Liver (tissue), 9 donors: ENCODE results near the gene SNCB. TPM values are rescaled to one million over a fixed set of nuclear protein-coding genes. Genes with fewer than 3 reads are reported as not detected.

Experiments used
- DNase-seq: peaks from one replicate; pipeline ENCODE4 v3.0.0-alpha.2; 2017; ENCODE audit warnings: low spot score
- H3K27ac ChIP-seq, 2 donors: one replicate each; pipeline ENCODE4 v1.7.0; 2013; ENCODE audit warnings: inconsistent platforms in 2 of 2, low read length in 2 of 2, control low read depth in 1 of 2, low read depth in 1 of 2, mild to moderate bottlenecking in 1 of 2
- H3K27me3 ChIP-seq, 4 donors: one replicate each; pipeline versions ENCODE4 v1.6.1 to v1.7.0; 2013; ENCODE audit warnings: low read length in 3 of 4, inconsistent platforms in 1 of 4, mild to moderate bottlenecking in 1 of 4, moderate library complexity in 1 of 4; ENCODE audit not compliant: control insufficient read depth in 4 of 4, insufficient read depth in 4 of 4
- H3K36me3 ChIP-seq, 4 donors: one replicate each; pipeline versions ENCODE4 v1.6.1 to v1.7.0; 2013; ENCODE audit warnings: low read length in 3 of 4, mild to moderate bottlenecking in 3 of 4, low read depth in 1 of 4, moderate library complexity in 1 of 4; ENCODE audit not compliant: control insufficient read depth in 4 of 4, insufficient read depth in 3 of 4
- H3K4me1 ChIP-seq, 4 donors: one replicate each; pipeline versions ENCODE4 v1.6.1 to v1.7.0; 2013; ENCODE audit warnings: low read length in 3 of 4, mild to moderate bottlenecking in 3 of 4, moderate library complexity in 1 of 4; ENCODE audit not compliant: control insufficient read depth in 4 of 4, insufficient read depth in 4 of 4
- H3K4me3 ChIP-seq, 3 donors: one replicate each; pipeline versions ENCODE4 v1.6.1 to v1.7.0; 2013; ENCODE audit warnings: low read length in 3 of 3, control low read depth in 1 of 3, low read depth in 1 of 3, mild to moderate bottlenecking in 1 of 3
- H3K9ac ChIP-seq, 2 donors: one replicate each; pipeline ENCODE4 v1.7.0; 2013; ENCODE audit warnings: low read length in 2 of 2, mild to moderate bottlenecking in 2 of 2, moderate library complexity in 2 of 2, control low read depth in 1 of 2, low read depth in 1 of 2
- H3K9me3 ChIP-seq, 4 donors: one replicate each; pipeline versions ENCODE4 v1.6.1 to v1.7.0; 2013; ENCODE audit warnings: low read length in 3 of 4; ENCODE audit not compliant: control insufficient read depth in 4 of 4
- ATF3 ChIP-seq: IDR thresholded peaks from 2 replicates; pipeline ENCODE4 v1.6.1; 2016; ENCODE audit warnings: antibody characterized with exemption
- CTCF ChIP-seq: fragments of 150-350 bp; IDR thresholded peaks from 2 replicates; pipeline ENCODE4 v1.5.1; 2017; ENCODE audit warnings: improper control_type of control experiment, low read depth, low read length; ENCODE audit not compliant: missing input control
- EGR1 ChIP-seq, 2 donors: IDR thresholded peaks; 2 replicates each; pipeline ENCODE4 v1.6.1; 2016 to 2018; ENCODE audit warnings: antibody characterized with exemption in 2 of 2, low read depth in 2 of 2
- FOXA1 ChIP-seq: IDR thresholded peaks from 2 replicates; pipeline ENCODE4 v1.6.1; 2016; ENCODE audit warnings: antibody characterized with exemption
- FOXA2 ChIP-seq: IDR thresholded peaks from 2 replicates; pipeline ENCODE4 v1.6.1; 2016; ENCODE audit warnings: antibody characterized with exemption
- GABPA ChIP-seq, 2 donors: IDR thresholded peaks in 1 of 2; conservative IDR thresholded peaks in 1 of 2; 2 replicates each; pipeline ENCODE4 v1.6.1; 2016; ENCODE audit warnings: antibody characterized with exemption in 2 of 2, mild to moderate bottlenecking in 1 of 2, moderate library complexity in 1 of 2
- HNF4A ChIP-seq, 2 donors: conservative IDR thresholded peaks; 2 replicates each; pipeline ENCODE4 v1.6.1; 2016; ENCODE audit warnings: antibody characterized with exemption in 2 of 2, mild to moderate bottlenecking in 2 of 2
- HNF4G ChIP-seq: IDR thresholded peaks from 2 replicates; pipeline ENCODE4 v1.6.1; 2016; ENCODE audit warnings: antibody characterized with exemption
- JUND ChIP-seq, 2 donors: IDR thresholded peaks; 2 replicates each; pipeline ENCODE4 v1.6.1; 2016; ENCODE audit warnings: antibody characterized with exemption in 2 of 2
- MAX ChIP-seq: IDR thresholded peaks from 2 replicates; pipeline ENCODE4 v1.6.1; 2016; ENCODE audit warnings: antibody characterized with exemption
- RAD21 ChIP-seq, 2 donors: IDR thresholded peaks; 2 replicates each; pipeline ENCODE4 v1.6.1; 2016; ENCODE audit warnings: antibody characterized with exemption in 2 of 2, mild to moderate bottlenecking in 2 of 2
- REST ChIP-seq: IDR thresholded peaks from 2 replicates; pipeline ENCODE4 v1.6.1; 2016; ENCODE audit warnings: antibody characterized with exemption, mild to moderate bottlenecking
- RXRA ChIP-seq, 2 donors: IDR thresholded peaks; 2 replicates each; pipeline ENCODE4 v1.6.1; 2017 to 2018; ENCODE audit warnings: antibody characterized with exemption in 2 of 2, mild to moderate bottlenecking in 1 of 2
- SP1 ChIP-seq: IDR thresholded peaks from 2 replicates; pipeline ENCODE4 v1.6.1; 2018; ENCODE audit warnings: antibody characterized with exemption, mild to moderate bottlenecking
- TAF1 ChIP-seq: conservative IDR thresholded peaks from 2 replicates; pipeline ENCODE4 v1.6.1; 2016; ENCODE audit warnings: antibody characterized with exemption, mild to moderate bottlenecking
- YY1 ChIP-seq: IDR thresholded peaks from 2 replicates; pipeline ENCODE4 v1.6.1; 2016; ENCODE audit warnings: antibody characterized with exemption, mild to moderate bottlenecking
- ZBTB33 ChIP-seq: IDR thresholded peaks from 2 replicates; pipeline ENCODE4 v1.6.1; 2016; ENCODE audit warnings: antibody characterized with exemption
- WGBS: extraction: QIAGEN DNeasy Blood & Tissue Kit; methylation state at CpG from one replicate; pipeline ENCODE4 v1.1.7; 2013; 5-methylcytosine and 5-hydroxymethylcytosine counted together
- polyA plus RNA-seq, 2 donors: library from polyadenylated mRNA; stranded (reverse) in 1 of 2; unstranded in 1 of 2; fragments of 200-250 nt in 1 of 2; fragments of >200 nt in 1 of 2; fragmentation: Nextera tagmentation in 1 of 2; extraction: Ambion mirVana in 1 of 2; gene quantifications; one replicate each; pipeline versions ENCODE4 v1.2.1 to v1.2.3, GENCODE V29; 2013 to 2015
- total RNA-seq, 2 donors: library from RNA; depleted of rRNA; stranded (reverse); fragments of >200 nt; gene quantifications; one replicate each; pipeline ENCODE4 v1.2.3, GENCODE V29; 2014
- donor health status: healthy.
- donor health status: healthy.
- donor health status: healthy.
- donor health status: healthy.
- donor health status: healthy.

Gene SNCB
- total and polyA plus RNA-seq, 4 donors: not detected

- no peaks in the 10 kb centered on the region for H3K9me3 ChIP-seq
- no peak overlapping the region for H3K9ac ChIP-seq
- DNase-seq: no peak
- peaks cover 0 to 2% (median 0%) of the 10 kb centered on the region in 4 donors for H3K36me3 ChIP-seq
- TF ChIP-seq RAD21 (IDR thresholded peaks at IDR 0.05) (no peak), HNF4A (conservative IDR thresholded peaks at IDR 0.05) (no peak), REST (no peak), YY1 (no peak), SP1 (no peak)
- peak overlapping the region; percentile 25 to 81 for H3K27ac ChIP-seq
- WGBS: 43% methylated on average over 11 of the region's 11 CpGs
- H3K27me3 ChIP-seq: no peaks in the 10 kb centered on the region
- H3K4me1 ChIP-seq: peaks cover 2 to 24% (median 18%) of the 10 kb centered on the region in 4 donors
- H3K4me3 ChIP-seq: peak overlapping the region; percentile 6 to 31 (median 21)
These were observed 28.6 kb upstream of the SNCB start for GRCh38 chr5:176658817-176659511.

GRCh38 chr5:176658007-176658599, 27.8 kb upstream of the SNCB start:
- Histone ChIP-seq H3K4me3 (no peak overlapping the region), H3K4me1 (peaks cover 2 to 20% (median 14%) of the 10 kb centered on the region in 4 donors), H3K9ac (no peak overlapping the region), H3K9me3 (no peaks in the 10 kb centered on the region), H3K36me3 (peaks cover 0 to 8% (median 1%) of the 10 kb centered on the region in 4 donors), H3K27me3 (no peaks in the 10 kb centered on the region), H3K27ac (no peak overlapping the region)
- 46% methylated on average over 14 of the region's 14 CpGs for WGBS
- TF ChIP-seq SP1 (no peak), RAD21 (IDR thresholded peaks at IDR 0.05) (peak; percentile 79 to 91), REST (no peak), FOXA1 (no peak), GABPA (IDR thresholded peaks at IDR 0.05 in 1 of 2, conservative IDR thresholded peaks at IDR 0.05 in 1 of 2) (no peak), JUND (IDR thresholded peaks at IDR 0.05) (no peak), YY1 (no peak), MAX (no peak), TAF1 (no peak), ATF3 (no peak), FOXA2 (no peak), RXRA (IDR thresholded peaks at IDR 0.05) (no peak), EGR1 (IDR thresholded peaks at IDR 0.05; ENCODE audit: low read depth in 2 of 2) (no peak), HNF4G (no peak), CTCF (peak; percentile 72), ZBTB33 (no peak)
- DNase-seq: peak; percentile 61
